Stomach (tissue), 9 donors: ENCODE data around the gene HES3. TPM values are rescaled to one million over a fixed set of nuclear protein-coding genes. Genes with fewer than 3 reads are reported as not detected.
A peak's percentile ranks its signal among the peaks of the same experiment; 100 is the strongest.

Source experiments
- DNase-seq, 2 donors: peaks; one replicate each; pipeline versions ENCODE4 v3.0.0 to v3.0.0-alpha.2; 2013 to 2019
- H3K27ac ChIP-seq, 5 donors: fragments of 200-600 bp in 4 of 5; sonication (generic) in 4 of 5; one replicate each; pipeline ENCODE4 v1.5.1; 2013 to 2019; ENCODE audit warnings: mild to moderate bottlenecking in 1 of 5, moderate library complexity in 1 of 5
- H3K27me3 ChIP-seq, 3 donors: fragments of 200-600 bp; sonication (generic); one replicate each; pipeline ENCODE4 v1.5.1; 2017 to 2019; ENCODE audit warnings: mixed run types in 1 of 3
- H3K36me3 ChIP-seq, 4 donors: fragments of 200-600 bp; sonication (generic); 1 replicate in 3 of 4; 2 replicates in 1 of 4; pipeline ENCODE4 v1.5.1; 2016 to 2019
- H3K4me1 ChIP-seq, 4 donors: fragments of 200-600 bp; sonication (generic); one replicate each; pipeline ENCODE4 v1.5.1; 2016 to 2019
- H3K4me3 ChIP-seq, 4 donors: fragments of 200-600 bp; sonication (generic) in 3 of 4; one replicate each; pipeline ENCODE4 v1.5.1; 2016 to 2019; ENCODE audit warnings: mild to moderate bottlenecking in 1 of 4
- H3K9me3 ChIP-seq, 4 donors: fragments of 200-600 bp; sonication (generic); one replicate each; pipeline ENCODE4 v1.5.1; 2016 to 2019
- CTCF ChIP-seq, 7 experiments: fragments of 450-650 bp in 4 of 7; fragments of 200-600 bp in 3 of 7; sonication (generic) in 3 of 7; IDR thresholded peaks; one replicate each; pipeline ENCODE4 v1.5.1; 2016 to 2019; ENCODE audit warnings: antibody characterized with exemption in 7 of 7, control low read depth in 2 of 7, mild to moderate bottlenecking in 1 of 7
- EP300 ChIP-seq: sonication (generic); formaldehyde crosslinking; IDR thresholded peaks from one replicate; pipeline ENCODE4 v1.6.1; 2017; ENCODE audit warnings: antibody characterized with exemption
- POLR2A ChIP-seq, 4 donors: fragments of 450-650 bp; IDR thresholded peaks; one replicate each; pipeline ENCODE4 v1.6.1; 2016; ENCODE audit warnings: antibody characterized with exemption in 4 of 4, control low read depth in 2 of 4, mild to moderate bottlenecking in 1 of 4, moderate library complexity in 1 of 4
- POLR2AphosphoS5 ChIP-seq, 3 donors: sonication (generic); formaldehyde crosslinking; IDR thresholded peaks; one replicate each; pipeline ENCODE4 v1.6.1; 2016; ENCODE audit warnings: antibody characterized with exemption in 3 of 3
- WGBS, 5 donors: extraction: QIAGEN DNeasy Blood & Tissue Kit in 3 of 5; methylation state at CpG; one replicate each; pipeline versions ENCODE4 v1.1.5 to v1.1.7; 2013 to 2018; 5-methylcytosine and 5-hydroxymethylcytosine counted together
- intact Hi-C: fragments of 100-400 bp; cut with DNase I; formaldehyde crosslinking; loops from one replicate; pipeline ENCODE4 v1.15.1; 2023; ENCODE audit warnings: low total_unique reads
- polyA plus RNA-seq, 3 donors: library from polyadenylated mRNA; stranded (reverse); fragments of 200-250 nt; gene quantifications; one replicate each; pipeline ENCODE4 v1.2.3, GENCODE V29; 2013
- total RNA-seq, 5 donors: library from RNA; depleted of rRNA; stranded (reverse); fragments of >200 nt; gene quantifications; one replicate each; pipeline versions ENCODE4 v1.1.0 to v1.2.3, GENCODE V29; 2014 to 2016
- donor health status: healthy with polysubstance abuse.
- donor health status: Bipolar disorder and iron deficiency.
- donor health status: healthy.

The HES3 gene
- total and polyA plus RNA-seq, 8 donors, result not detected

- peaks cover 22 to 100% (median 81%) of the 10 kb centered on the region in 3 donors for H3K27me3 ChIP-seq
- H3K4me3 ChIP-seq, result no peak overlapping the region
- TF ChIP-seq CTCF (IDR thresholded peaks at IDR 0.05) (peak in 6 of 7 experiments; percentile 67 to 98 (median 96)), POLR2AphosphoS5 (IDR thresholded peaks at IDR 0.05) (peak in 1 of 3 donors; percentile 6), EP300 (no peak)
- no peaks in the 10 kb centered on the region for H3K9me3 ChIP-seq
- H3K27ac ChIP-seq, result no peak overlapping the region
- H3K36me3 ChIP-seq, result peaks cover 0 to 7% (median 0%) of the 10 kb centered on the region in 4 donors
- 5 to 7% (median 6%) methylated on average over 30 of the region's 30 CpGs for WGBS, 5 donors
- intact Hi-C loops, result loop anchor here (5.0 to 10.0 kb wide), 3 partner anchors 96 to 192 kb away; no protein-coding TSS in a partner anchor
- H3K4me1 ChIP-seq, result peaks cover 32 to 53% (median 51%) of the 10 kb centered on the region in 4 donors
- peak; percentile 81 to 94 for DNase-seq
Measured at GRCh38 chr1:6246497-6247467, 2.8 kb downstream of the HES3 start.

DNA sequence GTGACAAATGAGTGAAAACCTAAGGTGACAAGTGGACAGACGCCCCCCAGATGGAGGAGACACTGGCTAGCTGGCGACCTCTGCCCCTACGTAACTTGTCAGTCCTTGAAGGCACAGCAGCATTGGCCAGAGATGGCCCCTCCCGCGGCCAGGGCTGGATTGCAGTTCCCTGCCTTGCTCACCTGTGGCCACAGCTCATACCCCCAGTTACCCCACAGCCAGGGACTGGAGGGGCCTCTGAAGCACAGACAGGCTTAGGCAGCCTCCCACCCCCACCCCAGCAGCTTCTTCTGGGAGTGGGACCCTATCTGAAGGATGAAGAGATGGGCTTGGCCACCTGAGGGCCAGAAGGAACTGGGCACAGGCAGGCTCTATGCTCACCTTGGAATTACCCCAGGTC, 3.7 kb downstream of the HES3 start:
- 44 to 70% (median 65%) methylated on average over 5 of the region's 5 CpGs for WGBS, 5 donors
- H3K27me3 ChIP-seq, result peaks cover 22 to 100% (median 72%) of the 10 kb centered on the region in 3 donors

DNA sequence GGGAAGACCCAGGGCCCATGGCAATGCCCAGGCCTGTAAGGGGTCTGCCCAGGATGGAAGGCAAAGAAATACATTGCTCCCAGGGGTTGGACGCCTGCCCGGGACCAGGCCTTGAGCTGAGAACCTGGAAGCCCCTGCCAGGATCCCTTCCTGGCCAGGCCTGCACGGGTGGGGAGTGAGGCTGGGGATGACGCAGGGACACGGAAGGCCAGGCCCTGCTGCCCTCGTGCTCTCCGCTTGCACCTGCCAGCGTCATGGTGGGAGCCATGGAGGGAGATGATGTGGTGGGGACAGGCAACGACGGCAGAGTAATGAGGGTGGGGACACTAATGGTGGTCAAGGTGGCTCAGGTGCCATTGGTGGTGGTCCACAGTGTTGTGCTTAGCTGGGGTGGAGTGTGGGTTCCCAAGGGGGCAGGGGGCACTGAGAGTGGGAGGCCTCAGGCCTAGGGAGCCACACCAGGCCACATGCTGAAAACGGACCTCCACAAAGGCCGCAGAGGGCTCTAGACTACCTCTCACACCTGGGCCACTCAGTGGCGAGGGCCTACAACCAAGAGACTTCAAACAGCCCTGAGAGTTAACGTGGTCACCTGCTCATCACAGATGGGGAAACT, 4.3 kb downstream of the HES3 start:
- Histone ChIP-seq H3K4me1 (peaks cover 22 to 42% (median 40%) of the 10 kb centered on the region in 4 donors), H3K4me3 (no peak overlapping the region), H3K36me3 (peaks cover 0 to 8% (median 0%) of the 10 kb centered on the region in 4 donors), H3K27me3 (peaks cover 22 to 96% (median 66%) of the 10 kb centered on the region in 3 donors), H3K9me3 (no peaks in the 10 kb centered on the region), H3K27ac (no peak overlapping the region)
- 74 to 88% (median 83%) methylated on average over 10 to 14 of the region's 14 CpGs for WGBS, 5 donors
- TF ChIP-seq POLR2AphosphoS5 (IDR thresholded peaks at IDR 0.05) (no peak), POLR2A (IDR thresholded peaks at IDR 0.05) (no peak), CTCF (IDR thresholded peaks at IDR 0.05) (no peak), EP300 (no peak)
- DNase-seq, result no peak
- intact Hi-C loops, result loop anchor here (5.0 to 10.0 kb wide), 3 partner anchors 94 to 193 kb away; no protein-coding TSS in a partner anchor

More for the DNA sequence above, 3.7 kb downstream of the HES3 start:
- Histone ChIP-seq H3K4me3 (no peak overlapping the region), H3K4me1 (peaks cover 23 to 44% (median 42%) of the 10 kb centered on the region in 4 donors), H3K36me3 (peaks cover 0 to 8% (median 0%) of the 10 kb centered on the region in 4 donors), H3K9me3 (no peaks in the 10 kb centered on the region), H3K27ac (no peak overlapping the region)
- no peak for DNase-seq
- intact Hi-C loops, result loop anchor here (5.0 to 10.0 kb wide), 3 partner anchors 95 to 193 kb away; no protein-coding TSS in a partner anchor
- TF ChIP-seq POLR2AphosphoS5 (IDR thresholded peaks at IDR 0.05) (no peak), EP300 (no peak), POLR2A (IDR thresholded peaks at IDR 0.05) (no peak), CTCF (IDR thresholded peaks at IDR 0.05) (no peak)
